Measurements from ENCODE around the gene PSTPIP2. TPM values are rescaled to one million over a fixed set of nuclear protein-coding genes. Genes with fewer than 3 reads are reported as not detected.

The PSTPIP2 gene
- total RNA-seq, 1 experiment from 2014 or later: 0.39 TPM

DNA sequence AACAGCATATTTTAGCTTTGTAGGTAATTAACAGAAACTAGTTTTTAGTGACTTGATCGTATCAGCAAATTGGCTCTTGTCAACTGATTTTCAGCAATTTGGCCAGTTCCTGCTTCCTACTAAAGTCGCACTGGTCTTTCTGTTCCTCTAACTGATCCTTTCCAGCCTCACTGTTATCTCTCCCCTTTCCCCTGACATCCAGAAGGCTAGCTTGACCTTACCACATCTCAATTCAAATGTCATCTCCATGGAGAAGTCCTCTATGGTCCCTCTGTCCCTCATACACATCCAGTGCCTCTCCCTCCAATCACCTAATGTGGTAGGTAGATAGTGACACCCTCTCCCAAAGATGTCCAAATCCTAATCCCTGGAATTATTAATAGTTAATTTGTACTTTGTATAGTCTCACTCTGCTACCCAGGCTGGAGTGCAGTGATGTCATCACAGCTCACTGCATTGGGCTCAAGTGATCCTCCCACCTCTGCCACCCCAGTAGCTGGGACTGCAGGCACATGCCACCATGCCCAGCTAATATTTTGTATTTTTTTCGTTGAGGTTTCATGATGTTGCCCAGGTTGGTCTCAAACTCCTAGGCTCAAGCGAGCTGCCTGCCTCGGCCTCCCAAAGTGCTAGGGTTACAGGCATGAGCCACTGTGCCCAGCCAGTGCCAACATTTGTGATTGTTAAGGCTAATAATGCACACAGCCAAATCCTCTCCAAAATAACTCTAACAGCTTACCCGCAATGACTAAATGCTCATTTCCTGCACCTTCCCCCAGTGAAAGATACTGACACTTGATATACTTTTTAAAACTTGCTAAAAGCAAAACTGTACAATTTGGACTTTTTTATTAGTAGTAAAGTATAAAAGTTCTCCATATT lies 16.9 kb downstream of the PSTPIP2 start:
- in situ Hi-C loops (cut with HindIII; ENCODE audit: low pct_unique_long_range_greater_than_20kb, low sequenced_read_pairs) (no loop called here), intact Hi-C loops (cut with micrococcal nuclease; ENCODE audit: unreplicated experiment) (no loop called here)
- CTCF ChIA-PET: no interaction called here

GRCh38 chr18:46053368-46054095 lies 18.5 kb downstream of the PSTPIP2 start:
- no peaks in the 10 kb centered on the region for H3K27me3 ChIP-seq (ENCODE audit: control insufficient read depth, insufficient read depth, low read length)
- ChIA-PET CTCF (no interaction called here), POLR2A (no interaction called here)
- H3K36me3 ChIP-seq (ENCODE audit: control insufficient read depth, insufficient read depth, low read length): no peaks in the 10 kb centered on the region
- no peaks in the 10 kb centered on the region for H3K9me3 ChIP-seq (ENCODE audit: control insufficient read depth, insufficient read depth, low read depth, low read length)
- H3K4me1 ChIP-seq (ENCODE audit: control insufficient read depth, insufficient read depth, low read length): no peaks in the 10 kb centered on the region
- DNase-seq (ENCODE audit: low read depth, low spot score) (no peak), ATAC-seq (no peak)
- BruUV-seq (replicated peaks): no TSS peak
- TF ChIP-seq, protein P1, sequence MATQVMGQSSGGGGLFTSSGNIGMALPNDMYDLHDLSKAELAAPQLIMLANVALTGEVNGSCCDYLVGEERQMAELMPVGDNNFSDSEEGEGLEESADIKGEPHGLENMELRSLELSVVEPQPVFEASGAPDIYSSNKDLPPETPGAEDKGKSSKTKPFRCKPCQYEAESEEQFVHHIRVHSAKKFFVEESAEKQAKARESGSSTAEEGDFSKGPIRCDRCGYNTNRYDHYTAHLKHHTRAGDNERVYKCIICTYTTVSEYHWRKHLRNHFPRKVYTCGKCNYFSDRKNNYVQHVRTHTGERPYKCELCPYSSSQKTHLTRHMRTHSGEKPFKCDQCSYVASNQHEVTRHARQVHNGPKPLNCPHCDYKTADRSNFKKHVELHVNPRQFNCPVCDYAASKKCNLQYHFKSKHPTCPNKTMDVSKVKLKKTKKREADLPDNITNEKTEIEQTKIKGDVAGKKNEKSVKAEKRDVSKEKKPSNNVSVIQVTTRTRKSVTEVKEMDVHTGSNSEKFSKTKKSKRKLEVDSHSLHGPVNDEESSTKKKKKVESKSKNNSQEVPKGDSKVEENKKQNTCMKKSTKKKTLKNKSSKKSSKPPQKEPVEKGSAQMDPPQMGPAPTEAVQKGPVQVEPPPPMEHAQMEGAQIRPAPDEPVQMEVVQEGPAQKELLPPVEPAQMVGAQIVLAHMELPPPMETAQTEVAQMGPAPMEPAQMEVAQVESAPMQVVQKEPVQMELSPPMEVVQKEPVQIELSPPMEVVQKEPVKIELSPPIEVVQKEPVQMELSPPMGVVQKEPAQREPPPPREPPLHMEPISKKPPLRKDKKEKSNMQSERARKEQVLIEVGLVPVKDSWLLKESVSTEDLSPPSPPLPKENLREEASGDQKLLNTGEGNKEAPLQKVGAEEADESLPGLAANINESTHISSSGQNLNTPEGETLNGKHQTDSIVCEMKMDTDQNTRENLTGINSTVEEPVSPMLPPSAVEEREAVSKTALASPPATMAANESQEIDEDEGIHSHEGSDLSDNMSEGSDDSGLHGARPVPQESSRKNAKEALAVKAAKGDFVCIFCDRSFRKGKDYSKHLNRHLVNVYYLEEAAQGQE (IDR thresholded peaks at IDR 0.05; ENCODE audit: insufficient read depth in 1 of 2, low read depth in 2 of 2, low read length in 1 of 2): no peak
- TF ChIP-seq POLR2AphosphoS5 (IDR thresholded peaks at IDR 0.05; ENCODE audit: low read depth, low read length): no peak
- H3K4me3 ChIP-seq (ENCODE audit: low read depth in 2 of 2, low read length in 2 of 2): no peak overlapping the region
- intact Hi-C loops (cut with micrococcal nuclease; ENCODE audit: unreplicated experiment) (no loop called here), in situ Hi-C loops (cut with HindIII; ENCODE audit: low pct_unique_long_range_greater_than_20kb, low sequenced_read_pairs) (no loop called here)
- no peak overlapping the region for H3K27ac ChIP-seq (ENCODE audit: low read length)

More for the DNA sequence above, 16.9 kb downstream of the PSTPIP2 start:
- ATAC-seq (no peak), DNase-seq (ENCODE audit: low read depth, low spot score) (no peak)
- no peak overlapping the region for H3K27ac ChIP-seq (ENCODE audit: low read length)
- H3K36me3 ChIP-seq (ENCODE audit: control insufficient read depth, insufficient read depth, low read length): no peaks in the 10 kb centered on the region
- H3K4me1 ChIP-seq (ENCODE audit: control insufficient read depth, insufficient read depth, low read length): no peaks in the 10 kb centered on the region
- BruUV-seq (replicated peaks): no TSS peak
- no peaks in the 10 kb centered on the region for H3K9me3 ChIP-seq (ENCODE audit: control insufficient read depth, insufficient read depth, low read depth, low read length)
- POLR2A ChIA-PET: no interaction called here
- TF ChIP-seq SIN3A (IDR thresholded peaks at IDR 0.05; ENCODE audit: borderline replicate concordance, insufficient read depth, low read depth, low read length) (no peak), POLR2AphosphoS5 (IDR thresholded peaks at IDR 0.05; ENCODE audit: low read depth, low read length) (no peak), TCF7L2 (IDR thresholded peaks at IDR 0.05; ENCODE audit: low read depth, low read length) (no peak)
- TF ChIP-seq, protein P2, sequence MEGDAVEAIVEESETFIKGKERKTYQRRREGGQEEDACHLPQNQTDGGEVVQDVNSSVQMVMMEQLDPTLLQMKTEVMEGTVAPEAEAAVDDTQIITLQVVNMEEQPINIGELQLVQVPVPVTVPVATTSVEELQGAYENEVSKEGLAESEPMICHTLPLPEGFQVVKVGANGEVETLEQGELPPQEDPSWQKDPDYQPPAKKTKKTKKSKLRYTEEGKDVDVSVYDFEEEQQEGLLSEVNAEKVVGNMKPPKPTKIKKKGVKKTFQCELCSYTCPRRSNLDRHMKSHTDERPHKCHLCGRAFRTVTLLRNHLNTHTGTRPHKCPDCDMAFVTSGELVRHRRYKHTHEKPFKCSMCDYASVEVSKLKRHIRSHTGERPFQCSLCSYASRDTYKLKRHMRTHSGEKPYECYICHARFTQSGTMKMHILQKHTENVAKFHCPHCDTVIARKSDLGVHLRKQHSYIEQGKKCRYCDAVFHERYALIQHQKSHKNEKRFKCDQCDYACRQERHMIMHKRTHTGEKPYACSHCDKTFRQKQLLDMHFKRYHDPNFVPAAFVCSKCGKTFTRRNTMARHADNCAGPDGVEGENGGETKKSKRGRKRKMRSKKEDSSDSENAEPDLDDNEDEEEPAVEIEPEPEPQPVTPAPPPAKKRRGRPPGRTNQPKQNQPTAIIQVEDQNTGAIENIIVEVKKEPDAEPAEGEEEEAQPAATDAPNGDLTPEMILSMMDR (IDR thresholded peaks at IDR 0.05): no peak
- TF ChIP-seq, protein P1 (IDR thresholded peaks at IDR 0.05; ENCODE audit: insufficient read depth in 1 of 2, low read depth in 2 of 2, low read length in 1 of 2): no peak
- no peaks in the 10 kb centered on the region for H3K27me3 ChIP-seq (ENCODE audit: control insufficient read depth, insufficient read depth, low read length)
- no peak overlapping the region for H3K4me3 ChIP-seq (ENCODE audit: low read depth in 2 of 2, low read length in 2 of 2)
